C4-2B (cell line): Measurements from ENCODE around the gene PRLH.

Experiments
- CTCF ChIP-seq: fragments of 450-650 bp; conservative IDR thresholded peaks from 2 replicates; pipeline ENCODE4 v1.5.1; 2017; ENCODE audit warnings: mild to moderate bottlenecking
- ZFX ChIP-seq: fragments of 450-650 bp; IDR thresholded peaks from 2 replicates; pipeline ENCODE4 v1.6.1; 2017

DNA sequence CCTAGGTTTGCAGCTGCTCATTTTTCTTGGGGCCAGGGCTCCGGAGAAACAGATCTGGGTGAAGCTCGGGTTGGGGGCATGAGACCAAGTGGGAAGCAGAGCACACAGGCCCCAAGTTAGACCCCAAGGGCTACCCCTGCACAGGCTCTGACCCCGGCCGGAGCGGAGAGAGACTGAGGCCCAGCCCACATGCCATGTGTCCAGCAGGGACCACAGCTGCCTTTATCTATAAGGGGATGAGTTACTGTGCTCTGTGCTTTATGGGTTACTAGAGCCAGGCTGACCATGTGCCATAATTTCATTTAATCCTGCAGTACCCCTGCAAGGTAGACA lies 30.3 kb upstream of the PRLH start:
- no peak for TF ChIP-seq CTCF
- no peak for TF ChIP-seq ZFX
